GM10847 (cell line): ENCODE data around the gene CLC.

Source experiments
- POLR2A ChIP-seq: IDR thresholded peaks from 2 replicates; pipeline ENCODE4 v1.6.1; 2011; ENCODE audit not compliant: insufficient read length; ENCODE audit errors: extremely low read depth

Gene CLC

DNA sequence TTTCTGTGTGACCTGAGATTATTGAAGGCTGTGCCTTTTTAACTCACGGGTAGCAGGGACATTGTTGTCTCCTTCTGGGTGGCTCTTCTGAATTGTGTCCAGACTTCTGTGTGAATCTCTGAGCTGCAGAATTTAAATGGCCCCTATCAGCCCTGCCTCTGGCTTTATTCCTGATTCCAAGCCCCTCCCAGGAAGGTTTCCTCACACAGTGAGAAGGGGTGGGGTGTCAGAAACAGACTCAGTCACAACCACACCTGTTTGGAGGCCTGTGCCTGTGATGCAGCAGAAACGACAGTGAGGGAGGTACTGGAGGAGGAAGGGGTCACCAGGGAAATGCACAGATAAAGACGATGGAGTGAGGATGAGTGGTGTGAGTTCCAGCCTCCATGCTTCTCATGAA, at the start of gene CLC:
Gene CLC (minus strand): TSS at position 139 of the 400 bp plus-strand sequence. CDS start 77 bp downstream, at position 62.
- TF ChIP-seq POLR2A, result no peak

DNA sequence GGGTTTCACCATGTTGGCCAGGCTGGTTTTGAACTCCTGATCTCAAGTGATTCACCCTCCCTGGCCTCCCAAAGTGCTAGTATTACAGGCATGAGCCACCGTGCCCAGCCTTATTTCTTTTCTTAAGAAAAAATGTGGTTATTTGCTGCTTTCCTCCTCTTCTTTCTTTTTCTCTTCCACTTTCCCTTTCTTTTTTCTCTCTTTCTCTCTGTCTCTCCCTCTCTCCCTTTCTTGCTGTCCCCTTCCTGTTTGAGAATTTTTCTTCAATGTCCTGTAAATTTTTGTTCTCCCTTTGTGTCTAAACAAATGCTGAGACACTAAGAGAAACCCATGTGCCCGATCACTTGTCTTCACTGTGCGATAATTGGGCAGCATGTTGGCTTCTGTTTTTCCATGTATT, 43.1 kb upstream of the CLC start:
- TF ChIP-seq POLR2A, result no peak

DNA sequence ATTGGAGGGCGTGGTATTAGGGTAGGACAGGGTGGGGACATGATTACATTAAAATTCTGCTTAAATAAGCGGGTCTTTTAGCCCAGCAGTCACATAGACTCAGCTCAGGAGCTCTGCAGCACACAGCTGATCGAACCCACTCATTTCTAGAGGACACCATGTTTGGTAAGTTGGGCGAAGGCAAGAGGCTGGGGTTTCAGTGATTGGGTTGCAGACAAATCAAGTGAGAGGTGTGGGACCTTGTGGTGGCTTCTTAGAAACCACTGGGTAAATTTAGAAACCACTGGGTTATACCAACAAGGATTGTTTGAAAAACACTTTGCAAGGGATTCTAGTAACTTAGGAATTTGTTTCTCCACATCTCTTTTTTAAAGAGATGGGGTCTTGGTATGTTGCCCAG, 40.9 kb upstream of the CLC start, which contains the start of gene LEUTX:
Gene LEUTX (plus strand): TSS at position 92 of the 400 bp plus-strand sequence. CDS start 67 bp downstream, at position 159.
- no peak for TF ChIP-seq POLR2A

DNA sequence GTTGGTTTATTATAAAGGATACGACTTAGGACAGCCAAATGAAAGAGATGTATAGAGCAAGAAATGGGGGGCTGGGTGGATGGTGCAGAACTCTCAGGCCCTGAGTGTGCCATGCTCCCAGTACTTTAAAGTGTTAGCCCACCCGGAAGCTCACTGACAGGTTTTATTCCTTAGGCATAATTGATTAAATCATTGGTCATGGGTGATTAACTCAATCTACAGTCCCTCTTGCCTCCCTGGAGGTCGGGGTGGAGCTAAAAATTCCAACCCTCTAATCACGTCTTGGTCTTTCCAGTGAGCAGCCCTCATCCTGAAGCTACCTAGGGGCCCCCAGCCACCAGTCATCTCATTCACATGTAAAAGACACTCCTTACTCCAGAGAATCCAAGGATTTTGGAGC, 31.0 kb upstream of the CLC start:
- TF ChIP-seq POLR2A, result no peak

DNA sequence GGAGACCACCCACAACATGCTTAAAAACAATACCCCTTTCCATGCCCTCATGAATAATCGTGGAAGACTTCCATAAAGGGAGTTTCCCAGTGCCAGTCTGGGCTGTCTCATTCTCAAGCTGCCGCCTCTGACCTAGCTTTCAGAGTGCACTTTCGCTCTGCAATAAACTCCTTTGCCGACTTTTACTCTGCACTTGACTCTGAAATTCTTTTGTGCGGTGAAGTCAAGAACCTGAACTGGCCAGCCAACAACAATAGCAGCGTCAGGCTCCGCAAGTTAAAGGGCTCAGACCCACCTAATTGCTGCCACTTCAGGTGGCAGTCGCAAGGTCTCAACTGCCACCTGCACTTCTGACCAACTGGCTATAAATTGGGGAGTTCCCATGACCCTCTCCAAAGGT, 30.5 kb upstream of the CLC start:
- TF ChIP-seq POLR2A, result no peak

DNA sequence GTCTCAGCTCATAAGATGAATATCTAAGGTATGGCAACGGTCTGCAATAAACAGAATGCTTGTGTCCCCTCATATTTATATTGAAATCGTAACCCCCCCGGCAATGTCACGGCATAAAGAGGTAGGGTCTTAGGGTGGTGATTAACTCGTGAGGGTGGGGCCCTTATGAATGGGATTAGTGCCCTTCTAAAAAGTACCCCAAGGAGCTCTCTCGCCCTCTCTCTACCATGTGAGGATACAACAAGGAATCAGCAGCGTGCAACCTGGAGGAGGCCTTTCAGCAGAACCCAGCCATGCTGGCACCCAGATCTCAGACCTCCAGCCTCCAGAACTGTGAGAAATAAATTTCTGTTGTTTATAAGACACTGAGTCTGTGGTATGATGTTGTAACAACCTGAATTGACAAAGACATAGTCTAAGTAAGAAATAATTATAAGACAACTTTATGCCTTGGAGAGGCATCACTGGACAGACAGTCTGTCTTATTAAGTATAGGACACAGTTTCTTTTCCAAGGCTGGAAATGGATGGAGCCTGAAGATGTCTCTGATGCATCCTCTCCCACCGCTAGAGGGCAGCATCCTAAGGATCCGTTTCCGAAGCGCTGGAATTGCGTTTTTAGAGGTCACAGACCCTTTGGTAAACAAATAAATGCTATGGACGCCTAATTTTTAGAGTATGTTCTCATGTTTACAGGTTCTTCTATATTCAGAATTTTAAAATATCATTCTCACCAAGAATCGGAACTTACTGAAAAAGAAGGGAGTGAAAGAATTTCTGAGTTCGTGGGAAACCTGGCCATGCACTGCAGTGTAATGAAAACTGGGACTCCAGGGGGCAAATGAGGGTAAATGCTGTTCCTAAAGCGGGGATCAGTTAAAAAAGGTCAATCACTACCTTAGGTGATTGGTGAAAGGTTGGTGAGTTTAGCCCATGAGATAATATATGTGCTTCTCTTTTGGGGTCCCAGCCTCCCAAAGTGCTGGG, 27.6 kb upstream of the CLC start:
- no peak for TF ChIP-seq POLR2A

DNA sequence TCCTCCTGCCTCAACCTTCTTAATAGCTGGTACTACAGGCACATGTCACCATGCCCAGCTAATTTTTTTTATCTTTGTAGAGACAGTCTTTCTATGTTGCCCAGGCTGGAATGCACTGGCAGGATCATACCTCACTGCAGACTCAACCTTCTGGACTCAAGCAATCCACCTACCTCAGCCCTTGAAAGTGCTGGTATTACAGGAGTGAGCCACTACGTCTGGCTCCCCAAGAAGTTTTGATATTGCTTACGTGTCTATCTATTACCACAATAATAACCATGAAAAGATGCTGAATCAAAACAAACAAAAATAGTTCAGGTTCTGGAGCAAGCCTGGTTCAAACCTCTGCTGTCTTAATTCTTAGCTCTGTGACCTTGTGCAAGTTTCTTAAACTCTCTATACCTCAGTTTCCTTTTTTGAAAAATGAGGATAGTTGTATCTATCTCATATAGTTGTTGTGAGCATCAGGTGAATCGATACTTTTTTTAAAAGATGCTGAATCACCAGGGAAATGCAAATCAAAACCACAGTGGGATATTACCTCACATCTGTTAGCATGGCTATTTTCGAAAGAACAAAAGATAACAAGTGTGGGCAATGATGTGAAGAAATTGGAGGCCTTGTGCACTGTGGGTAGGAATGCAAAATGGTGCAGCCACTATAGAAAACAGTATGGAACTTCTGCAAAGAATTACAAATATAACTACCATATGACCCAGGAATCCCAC, 21.8 kb upstream of the CLC start:
- TF ChIP-seq POLR2A, result no peak

DNA sequence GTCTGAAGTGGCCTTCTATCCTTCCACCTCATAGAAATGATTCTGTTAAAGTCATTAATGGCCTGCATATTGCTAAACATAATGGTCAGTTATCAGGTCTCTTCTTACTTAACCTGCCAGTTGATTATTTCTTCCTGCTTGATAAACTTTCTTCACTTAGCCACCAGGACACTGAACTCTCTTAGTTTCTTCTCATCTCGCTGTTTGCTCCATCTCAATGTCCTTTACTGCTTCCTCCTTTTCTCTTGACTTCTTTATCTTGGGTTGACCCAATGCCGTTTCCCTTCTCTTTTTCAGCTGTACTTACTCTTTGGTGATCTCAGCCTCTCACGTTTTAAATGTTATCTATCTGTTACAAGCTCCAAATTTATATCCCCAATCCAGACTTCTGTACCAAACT, 17.1 kb upstream of the CLC start:
- no peak for TF ChIP-seq POLR2A

DNA sequence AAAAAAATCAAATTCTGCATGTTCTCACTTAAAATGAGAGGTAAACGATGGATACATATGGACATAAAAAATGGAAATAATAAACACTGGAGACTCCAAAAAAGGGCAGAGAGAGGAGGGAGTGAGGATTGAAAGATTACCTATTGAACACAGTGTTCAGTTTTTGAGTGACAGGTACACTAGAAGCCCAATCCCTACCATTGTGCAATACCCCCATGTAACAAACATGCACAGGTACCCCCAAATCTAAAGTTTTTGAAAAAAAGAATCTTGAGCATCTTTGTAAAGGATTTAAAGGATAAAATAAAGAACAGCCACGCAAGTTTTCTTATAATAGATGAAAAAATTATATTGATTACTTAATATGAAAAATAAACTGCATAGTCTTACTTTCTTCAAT, 16.7 kb upstream of the CLC start:
- no peak for TF ChIP-seq POLR2A

DNA sequence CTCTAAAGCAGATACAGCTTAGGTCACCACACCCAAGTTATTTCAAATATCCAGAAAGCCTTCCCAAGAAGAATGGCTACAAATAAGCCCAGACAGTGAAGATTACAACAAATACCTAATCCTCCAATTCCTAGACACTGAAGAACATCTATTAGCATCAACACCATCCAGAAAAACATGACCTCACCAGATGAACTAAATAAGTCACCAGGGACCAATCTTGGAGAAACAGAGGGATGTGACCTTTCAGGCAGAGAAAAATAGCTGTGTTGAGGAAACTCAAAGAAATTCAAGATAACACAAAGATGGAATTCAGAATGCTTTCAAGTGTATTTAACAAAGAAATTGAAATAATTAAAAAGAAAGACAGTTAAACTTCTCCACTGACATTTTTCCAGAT, 15.0 kb upstream of the CLC start:
- TF ChIP-seq POLR2A, result no peak

DNA sequence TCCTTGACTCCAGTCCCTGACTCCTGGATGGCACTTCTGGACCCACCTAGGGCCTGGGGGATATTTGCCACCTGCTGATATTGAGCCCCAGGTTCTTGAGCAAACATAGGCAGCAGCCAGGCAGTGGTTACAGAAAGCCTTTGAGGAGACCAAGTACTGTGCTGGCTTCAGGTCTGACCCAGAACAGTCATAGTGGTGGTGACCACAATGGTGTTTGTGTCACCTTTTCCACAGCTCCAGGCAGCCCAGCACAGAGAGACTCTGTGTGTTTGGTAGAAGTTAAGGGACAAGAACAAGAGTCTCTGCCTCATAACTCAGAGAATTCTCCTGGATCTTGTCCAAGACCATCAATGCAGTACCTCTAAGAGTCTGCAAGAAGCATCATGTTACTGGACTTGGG, 14.6 kb upstream of the CLC start:
- TF ChIP-seq POLR2A, result no peak

DNA sequence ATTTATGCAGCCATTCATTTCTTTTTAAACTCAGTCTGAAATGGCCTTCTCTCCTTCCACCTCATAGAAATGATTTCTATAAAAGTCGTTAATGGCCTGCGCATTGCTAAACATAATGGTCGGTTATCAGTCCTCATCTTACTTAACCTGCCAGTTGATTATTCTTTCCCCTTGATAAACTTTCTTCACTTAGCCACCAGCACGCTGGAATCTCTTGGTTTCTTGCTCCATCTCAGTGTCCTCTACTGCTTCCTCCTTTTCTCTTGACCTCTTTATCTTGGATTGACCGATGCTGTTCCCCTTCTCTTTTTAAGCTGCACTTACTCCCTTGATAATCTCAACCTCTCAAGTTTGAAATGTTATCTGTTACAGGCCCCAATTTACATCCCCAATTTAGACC, 12.2 kb upstream of the CLC start:
- no peak for TF ChIP-seq POLR2A

DNA sequence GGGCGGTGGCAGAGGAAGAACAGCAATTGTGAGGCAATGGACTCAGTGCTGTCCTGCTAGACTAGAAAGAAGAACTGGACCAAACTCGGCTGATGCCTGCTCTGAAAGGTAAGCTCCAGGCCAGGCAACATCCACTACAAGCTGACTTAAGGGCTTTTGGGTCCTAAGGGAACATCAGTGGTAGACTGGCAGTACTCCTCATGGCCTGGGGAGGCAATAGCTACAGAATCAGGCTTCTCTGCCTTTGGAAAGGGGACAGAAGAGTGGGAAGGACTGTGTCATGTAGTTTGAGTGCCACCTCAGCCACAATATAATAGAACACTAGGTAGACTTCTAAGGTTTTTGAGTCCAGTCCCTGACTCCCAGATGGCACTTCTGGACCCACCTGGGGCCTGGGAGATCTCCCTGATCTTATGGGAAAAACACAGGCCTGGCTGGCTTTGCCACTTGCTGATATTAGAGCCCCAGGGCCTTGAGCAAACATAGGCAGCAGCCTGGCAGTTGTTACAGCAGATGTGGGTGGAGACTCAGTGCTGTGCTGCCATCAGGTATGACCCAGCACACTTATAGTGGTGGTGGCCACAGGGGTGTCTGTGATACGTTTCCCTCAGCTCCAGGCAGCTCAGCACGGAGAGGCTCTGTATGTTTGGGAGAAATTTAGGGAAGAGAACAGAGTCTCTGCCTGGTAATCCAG, 9.2 kb upstream of the CLC start:
- no peak for TF ChIP-seq POLR2A

DNA sequence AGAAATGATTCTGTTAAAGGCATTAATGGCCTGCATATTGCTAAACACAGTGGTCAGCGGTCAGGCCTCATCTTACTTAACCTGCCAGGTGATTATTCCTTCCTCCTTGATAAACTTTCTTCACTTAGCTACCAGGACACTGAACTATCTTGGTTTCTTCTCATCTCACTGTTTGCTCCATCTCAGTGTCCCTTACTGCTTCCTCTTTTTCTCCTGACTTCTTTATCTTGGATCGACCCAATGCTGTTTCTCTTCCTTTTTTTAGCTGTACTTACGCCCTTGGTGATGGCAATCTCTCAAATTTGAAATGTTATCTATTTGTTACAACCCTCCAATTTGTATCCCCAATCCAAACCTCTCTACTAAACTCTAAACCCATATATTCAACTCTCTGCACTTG, 7.8 kb upstream of the CLC start:
- no peak for TF ChIP-seq POLR2A

DNA sequence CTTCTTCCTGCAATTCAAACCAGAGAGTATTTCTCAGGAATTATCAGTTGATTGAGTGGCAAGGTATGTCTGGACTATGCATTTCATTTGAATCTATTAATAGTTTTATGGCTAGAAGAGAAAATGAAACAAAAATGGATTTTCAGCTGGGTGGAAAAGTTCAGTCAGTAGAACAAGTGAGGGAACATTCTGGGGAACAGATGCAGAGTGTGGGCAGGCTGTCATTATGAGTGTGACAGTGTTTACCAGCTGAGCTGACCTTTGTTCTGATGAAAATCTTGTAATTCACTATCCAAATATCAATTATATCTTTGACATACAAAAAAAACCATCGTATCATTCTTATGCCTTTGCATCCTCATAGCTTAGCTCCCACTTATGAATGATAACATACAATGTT, 2.6 kb upstream of the CLC start:
- no peak for TF ChIP-seq POLR2A

DNA sequence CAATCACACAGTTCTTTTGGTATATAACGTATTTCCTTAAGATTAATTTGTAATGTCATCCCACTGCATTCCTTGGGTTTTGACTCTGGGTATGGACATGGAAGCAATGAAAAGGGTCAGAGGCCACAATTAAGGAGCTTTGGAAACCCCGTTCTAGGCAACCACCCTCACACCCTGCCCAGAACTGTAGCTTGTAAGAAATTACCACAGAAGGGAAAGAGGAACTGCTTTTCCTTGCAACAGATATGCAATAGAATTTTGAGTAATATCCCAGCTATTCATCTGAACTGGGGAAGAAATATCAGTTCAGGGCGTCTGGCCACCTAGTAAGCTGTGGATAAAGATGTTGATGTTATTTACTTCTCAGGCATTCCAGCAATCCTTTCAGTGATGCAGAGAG, 985 bp upstream of the CLC start:
- no peak for TF ChIP-seq POLR2A

DNA sequence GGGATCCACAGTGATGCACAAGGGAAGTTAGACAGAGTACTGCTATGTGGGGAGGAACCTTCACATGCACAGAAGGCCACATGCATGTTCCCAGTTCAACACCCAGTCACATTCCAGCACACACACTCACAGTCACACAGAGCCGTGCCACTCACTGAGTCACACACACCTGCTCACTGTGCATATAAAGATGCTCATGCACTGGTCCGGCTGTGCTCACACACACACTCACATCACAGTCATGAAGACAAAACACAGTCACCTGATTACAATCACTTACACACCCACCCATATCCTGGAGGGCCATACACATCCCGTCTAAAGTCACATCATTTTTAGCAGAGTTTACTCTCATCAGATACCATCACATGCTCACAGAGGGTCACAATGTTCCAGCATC, 478 bp downstream of the CLC start:
- TF ChIP-seq POLR2A, result no peak
